GM21526 (cell line): ENCODE measurements around the gene ADAMTS3.

Experiments used
- ATAC-seq: cut with Tn5 transposase; IDR thresholded peaks from one replicate; pipeline ENCODE4 v1.9.1; 2021; ENCODE audit warnings: moderate library complexity; ENCODE audit not compliant: unreplicated experiment, low FRiP score

Gene ADAMTS3

DNA sequence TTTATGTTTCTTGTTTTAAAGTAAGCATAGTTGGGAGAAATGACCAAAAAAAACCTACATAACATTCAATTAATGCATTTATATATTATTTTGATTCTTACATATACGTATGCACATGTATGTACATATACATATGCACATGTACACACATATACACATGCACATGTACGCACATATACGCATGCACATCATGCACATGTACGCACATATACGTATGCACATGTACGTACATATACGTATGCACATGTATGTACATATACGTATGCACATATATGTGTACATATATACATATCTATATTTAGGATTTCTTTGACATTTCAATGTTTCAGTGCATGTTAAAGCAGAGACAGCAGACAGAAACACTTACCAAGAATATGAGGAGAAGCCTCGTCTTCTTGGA lies 263.4 kb downstream of the ADAMTS3 start:
- ATAC-seq = no peak

GRCh38 chr4:72305080-72305479 lies 263.9 kb downstream of the ADAMTS3 start:
- ATAC-seq = no peak

GRCh38 chr4:72302981-72303704 lies 265.9 kb downstream of the ADAMTS3 start:
- peak; percentile 95 for ATAC-seq

GRCh38 chr4:72301759-72302158 lies 267.3 kb downstream of the ADAMTS3 start:
- ATAC-seq = no peak

- ATAC-seq = no peak
Observed at GRCh38 chr4:72300126-72300525, 268.9 kb downstream of the ADAMTS3 start.

DNA sequence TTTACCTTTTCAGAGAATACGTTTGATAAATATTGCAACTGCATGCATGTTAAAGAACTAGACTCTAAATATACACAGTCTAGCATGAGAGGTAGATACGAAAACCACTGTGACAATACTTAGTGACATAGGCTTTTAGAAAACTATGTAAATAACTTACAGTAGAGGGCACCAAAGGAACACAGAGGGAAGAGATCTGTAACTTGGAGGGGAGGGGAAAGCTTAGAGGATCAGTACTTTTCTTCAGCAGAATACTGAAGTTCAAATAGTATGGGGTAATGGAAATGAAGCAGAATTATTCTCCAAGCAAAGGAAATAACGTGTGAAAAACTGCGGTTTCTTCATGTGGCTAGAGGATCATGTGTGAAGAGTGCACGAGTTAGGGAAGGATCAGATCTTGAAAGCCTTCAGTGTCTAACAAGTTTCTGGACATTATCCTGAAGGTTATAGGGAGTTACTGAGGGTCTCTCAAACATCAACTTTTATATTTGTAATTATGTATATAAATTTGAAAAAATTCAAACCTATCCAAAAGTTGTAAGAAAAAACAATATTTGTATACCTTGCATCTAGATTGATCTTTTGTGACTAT lies 273.0 kb downstream of the ADAMTS3 start:
- ATAC-seq = peak; percentile 86

DNA sequence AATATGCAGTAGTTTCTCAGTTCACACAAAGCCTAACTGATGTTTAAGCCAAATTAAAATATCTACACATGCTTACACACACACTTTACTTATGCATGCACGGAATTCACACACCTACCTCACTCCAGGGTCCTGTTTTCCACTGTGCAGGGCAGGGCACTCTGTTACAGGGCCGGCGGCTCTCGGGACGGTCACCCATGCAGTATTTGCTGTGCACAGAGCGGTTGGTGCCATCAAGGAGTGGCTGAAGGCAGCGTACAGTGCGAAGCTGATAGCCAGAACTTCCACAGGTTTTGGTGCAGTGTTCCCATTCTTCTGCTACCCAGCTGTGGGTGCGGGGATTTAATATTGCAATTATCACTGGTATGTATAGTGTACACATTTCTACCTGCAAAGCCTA lies 278.3 kb downstream of the ADAMTS3 start:
- no peak for ATAC-seq

- ATAC-seq = no peak
Observed at GRCh38 chr4:72286910-72287309, 282.1 kb downstream of the ADAMTS3 start.

DNA sequence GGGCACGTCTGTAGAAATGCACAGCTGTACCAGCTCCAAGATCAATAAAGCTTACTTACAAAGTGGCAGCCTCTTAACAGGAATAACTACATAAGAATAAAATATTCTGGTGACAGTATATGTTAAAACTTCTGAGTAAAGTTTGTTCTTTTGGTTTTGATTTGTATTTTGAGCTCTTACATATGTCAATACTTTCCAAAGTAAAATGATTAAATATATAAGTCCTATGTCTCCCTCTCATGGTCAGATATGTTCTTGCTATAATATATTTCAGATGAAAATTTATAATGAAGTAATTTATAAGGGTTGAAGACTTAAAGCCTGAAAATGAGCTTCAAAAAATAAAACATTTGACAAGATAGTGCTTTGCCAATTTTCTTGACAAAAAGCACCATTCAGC lies 282.8 kb downstream of the ADAMTS3 start:
- ATAC-seq = no peak

GRCh38 chr4:72283357-72283756 lies 285.7 kb downstream of the ADAMTS3 start:
- ATAC-seq = no peak

GRCh38 chr4:72280252-72280651 lies 288.8 kb downstream of the ADAMTS3 start:
- ATAC-seq = no peak

GRCh38 chr4:72275381-72275780 lies 293.6 kb downstream of the ADAMTS3 start:
- ATAC-seq = no peak

DNA sequence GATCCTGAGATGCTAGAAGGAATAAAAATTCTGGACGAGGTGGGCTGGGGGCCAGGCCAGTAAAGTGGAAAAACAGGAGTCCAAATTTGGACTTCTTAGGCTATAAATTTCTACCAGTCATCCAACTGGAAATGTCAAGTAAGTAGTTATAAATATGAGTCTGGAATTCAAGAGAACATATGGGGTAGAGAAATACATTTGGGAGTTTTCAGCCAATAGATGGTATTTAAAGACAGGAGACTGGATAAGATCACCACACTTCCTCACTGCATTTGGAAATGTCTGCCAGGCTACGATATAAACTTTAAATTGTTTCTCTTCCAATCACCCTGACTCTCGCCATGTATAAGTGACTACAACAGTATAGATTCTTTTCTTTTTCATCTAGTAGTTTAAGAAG lies 294.8 kb downstream of the ADAMTS3 start:
- ATAC-seq = no peak

- no peak for ATAC-seq
Observed at GRCh38 chr4:72255269-72255668, 313.8 kb downstream of the ADAMTS3 start.

DNA sequence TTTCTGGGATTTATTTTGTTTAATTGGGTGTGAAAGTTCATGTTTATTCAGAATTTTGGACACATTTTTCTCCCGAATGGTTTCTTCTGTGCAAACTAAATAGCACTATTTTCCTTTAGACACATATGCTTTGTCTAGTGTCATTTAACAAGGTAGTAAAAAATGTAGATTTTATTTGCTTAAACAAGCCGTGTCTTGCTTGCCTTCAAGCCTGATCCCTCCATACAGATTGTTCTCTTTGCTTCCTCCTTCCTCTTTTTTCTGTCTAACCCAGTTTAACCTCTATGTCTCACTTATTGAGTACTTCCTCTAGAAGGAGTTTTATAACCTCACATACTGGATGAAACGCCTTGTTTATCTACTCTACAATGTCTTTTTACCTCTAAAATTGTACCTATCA lies 325.4 kb downstream of the ADAMTS3 start:
- no peak for ATAC-seq

DNA sequence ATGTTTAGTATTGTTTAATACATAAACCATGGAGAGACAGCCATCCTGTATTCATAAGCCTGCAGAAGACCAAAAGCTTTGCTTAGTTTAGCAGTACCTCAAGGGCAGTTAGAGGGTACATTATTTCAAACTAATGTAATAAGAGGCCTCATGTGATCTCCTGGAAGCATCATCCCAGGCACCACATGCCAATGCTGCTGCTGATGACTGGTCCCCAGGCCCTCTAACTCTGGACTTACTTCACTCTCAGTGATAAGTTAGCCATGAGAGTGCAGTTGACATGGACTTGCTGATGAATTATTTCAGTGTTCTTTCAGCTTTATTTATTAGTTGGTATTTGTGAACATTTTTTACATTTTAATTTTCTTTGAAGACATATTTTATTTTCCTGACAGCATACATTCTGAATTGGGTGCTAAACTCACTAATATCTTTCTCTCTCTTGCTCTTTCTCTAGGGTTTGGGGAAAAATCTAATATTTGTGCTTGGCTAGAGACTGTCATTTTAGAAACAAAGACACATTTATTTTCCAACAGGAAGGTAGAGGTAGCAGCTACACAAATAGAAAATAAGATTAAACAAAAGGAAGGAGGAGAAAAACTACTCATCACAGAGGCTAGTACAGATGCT lies 329.4 kb downstream of the ADAMTS3 start:
- no peak for ATAC-seq
